ENCODE results near the gene IPO11.
"Not testable (repeated sequence)": the region's sequence is repeated elsewhere in the genome, so short reads cannot be mapped to it uniquely, and the experiment has no call there.

Gene IPO11

GRCh38 chr5:62547945-62548630, 135.5 kb downstream of the IPO11 start:
- H3K4me1 Mint-ChIP-seq (ENCODE audit: low read depth in 2 of 2), result no peaks in the 10 kb centered on the region
- peak overlapping the region in 1 of 2 donors; percentile 76 for H3K27ac Mint-ChIP-seq
- peaks cover 4% of the 10 kb centered on the region for H3K36me3 Mint-ChIP-seq (ENCODE audit: insufficient read depth)
- H3K27me3 Mint-ChIP-seq, result no peaks in the 10 kb centered on the region
- H3K9me3 Mint-ChIP-seq, result peaks cover 0 to 7% of the 10 kb centered on the region in 2 donors
- DNase-seq (no peak), ATAC-seq (replicated peaks) (no peak)
- no peak overlapping the region for H3K4me3 Mint-ChIP-seq

GRCh38 chr5:62550103-62550502, 137.5 kb downstream of the IPO11 start:
- Mint-ChIP-seq H3K4me3 (no peak overlapping the region), H3K27ac (peak overlapping the region in 1 of 2 donors; percentile 6), H3K4me1 (ENCODE audit: low read depth in 2 of 2) (no peaks in the 10 kb centered on the region), H3K9me3 (no peaks in the 10 kb centered on the region), H3K36me3 (ENCODE audit: insufficient read depth) (peaks cover 6% of the 10 kb centered on the region), H3K27me3 (no peaks in the 10 kb centered on the region)
- DNase-seq (no peak), ATAC-seq (replicated peaks) (no peak)

GRCh38 chr5:62555930-62556329, 143.4 kb downstream of the IPO11 start:
- no peak for ATAC-seq (replicated peaks)
- Mint-ChIP-seq H3K9me3 (no peaks in the 10 kb centered on the region), H3K27ac (no peak overlapping the region), H3K36me3 (ENCODE audit: insufficient read depth) (peaks cover 6% of the 10 kb centered on the region), H3K27me3 (no peaks in the 10 kb centered on the region), H3K4me3 (no peak overlapping the region), H3K4me1 (ENCODE audit: low read depth in 2 of 2) (no peaks in the 10 kb centered on the region)
- DNase-seq, result no peak

- Mint-ChIP-seq H3K36me3 (ENCODE audit: insufficient read depth) (peaks cover 6% of the 10 kb centered on the region), H3K4me3 (no peak overlapping the region), H3K9me3 (no peaks in the 10 kb centered on the region)
These were observed 146.4 kb downstream of the IPO11 start for GRCh38 chr5:62558941-62559340.

GRCh38 chr5:62560786-62561185, 148.2 kb downstream of the IPO11 start:
- Mint-ChIP-seq H3K4me1 (ENCODE audit: low read depth in 2 of 2) (peaks cover 0 to 2% of the 10 kb centered on the region in 2 donors), H3K4me3 (no peak overlapping the region), H3K27ac (no peak overlapping the region), H3K36me3 (ENCODE audit: insufficient read depth) (peaks cover 9% of the 10 kb centered on the region), H3K27me3 (no peaks in the 10 kb centered on the region), H3K9me3 (peaks cover 0 to 2% of the 10 kb centered on the region in 2 donors)
- no peak for DNase-seq
- ATAC-seq (replicated peaks), result no peak

More at GRCh38 chr5:62558941-62559340, 146.4 kb downstream of the IPO11 start:
- Mint-ChIP-seq H3K27ac (no peak overlapping the region), H3K4me1 (ENCODE audit: low read depth in 2 of 2) (no peaks in the 10 kb centered on the region), H3K27me3 (no peaks in the 10 kb centered on the region)
- ATAC-seq (replicated peaks) (no peak), DNase-seq (no peak)

- Mint-ChIP-seq H3K36me3 (ENCODE audit: insufficient read depth) (peaks cover 14% of the 10 kb centered on the region), H3K27me3 (no peaks in the 10 kb centered on the region), H3K27ac (no peak overlapping the region), H3K4me3 (no peak overlapping the region), H3K4me1 (ENCODE audit: low read depth in 2 of 2) (peaks cover 0 to 2% of the 10 kb centered on the region in 2 donors), H3K9me3 (peaks cover 0 to 3% of the 10 kb centered on the region in 2 donors)
- ATAC-seq (replicated peaks) (no peak), DNase-seq (no peak)
These were observed 149.3 kb downstream of the IPO11 start for GRCh38 chr5:62561896-62562295.

GRCh38 chr5:62562867-62563266, 150.3 kb downstream of the IPO11 start:
- H3K9me3 Mint-ChIP-seq, result peaks cover 0 to 3% of the 10 kb centered on the region in 2 donors
- H3K36me3 Mint-ChIP-seq (ENCODE audit: insufficient read depth), result peaks cover 17% of the 10 kb centered on the region
- no peaks in the 10 kb centered on the region for H3K27me3 Mint-ChIP-seq
- no peak for DNase-seq
- H3K27ac Mint-ChIP-seq, result no peak overlapping the region
- no peak overlapping the region for H3K4me3 Mint-ChIP-seq
- H3K4me1 Mint-ChIP-seq (ENCODE audit: low read depth in 2 of 2), result peaks cover 0 to 2% of the 10 kb centered on the region in 2 donors
- no peak for ATAC-seq (replicated peaks)

GRCh38 chr5:62564101-62564500, 151.5 kb downstream of the IPO11 start:
- Mint-ChIP-seq H3K4me1 (ENCODE audit: low read depth in 2 of 2) (peaks cover 4% of the 10 kb centered on the region in 2 donors), H3K9me3 (peaks cover 0 to 3% of the 10 kb centered on the region in 2 donors), H3K27ac (no peak overlapping the region), H3K4me3 (no peak overlapping the region), H3K36me3 (ENCODE audit: insufficient read depth) (peaks cover 17% of the 10 kb centered on the region), H3K27me3 (no peaks in the 10 kb centered on the region)
- DNase-seq (no peak), ATAC-seq (replicated peaks) (no peak)

GRCh38 chr5:62565740-62566139, 153.2 kb downstream of the IPO11 start:
- H3K27ac Mint-ChIP-seq, result not testable (repeated sequence)
- peaks cover 17% of the 10 kb centered on the region for H3K36me3 Mint-ChIP-seq (ENCODE audit: insufficient read depth)

GRCh38 chr5:62568143-62568542, 155.6 kb downstream of the IPO11 start:
- ATAC-seq (replicated peaks) (no peak), DNase-seq (no peak)
- Mint-ChIP-seq H3K9me3 (peaks cover 0 to 3% of the 10 kb centered on the region in 2 donors), H3K27ac (no peak overlapping the region), H3K4me3 (no peak overlapping the region), H3K4me1 (ENCODE audit: low read depth in 2 of 2) (peaks cover 7% of the 10 kb centered on the region in 2 donors), H3K27me3 (no peaks in the 10 kb centered on the region), H3K36me3 (ENCODE audit: insufficient read depth) (peaks cover 12% of the 10 kb centered on the region)

More at GRCh38 chr5:62565740-62566139, 153.2 kb downstream of the IPO11 start:
- H3K4me1 Mint-ChIP-seq (ENCODE audit: low read depth in 2 of 2); DNase-seq; ATAC-seq (replicated peaks); H3K27me3 Mint-ChIP-seq; H3K4me3 Mint-ChIP-seq; H3K9me3 Mint-ChIP-seq: not testable (repeated sequence)

- DNase-seq (no peak), ATAC-seq (replicated peaks) (no peak)
- Mint-ChIP-seq H3K9me3 (peaks cover 0 to 3% of the 10 kb centered on the region in 2 donors), H3K27ac (no peak overlapping the region), H3K4me3 (no peak overlapping the region), H3K4me1 (ENCODE audit: low read depth in 2 of 2) (peaks cover 7% of the 10 kb centered on the region in 2 donors), H3K36me3 (ENCODE audit: insufficient read depth) (peaks cover 12% of the 10 kb centered on the region), H3K27me3 (no peaks in the 10 kb centered on the region)
These were observed 156.4 kb downstream of the IPO11 start for GRCh38 chr5:62568800-62569432.

GRCh38 chr5:62569470-62569869, 156.9 kb downstream of the IPO11 start:
- no peak overlapping the region for H3K27ac Mint-ChIP-seq
- no peak for DNase-seq
- no peaks in the 10 kb centered on the region for H3K27me3 Mint-ChIP-seq
- H3K9me3 Mint-ChIP-seq, result peaks cover 0 to 3% of the 10 kb centered on the region in 2 donors
- no peak overlapping the region for H3K4me3 Mint-ChIP-seq
- ATAC-seq (replicated peaks), result no peak
- H3K4me1 Mint-ChIP-seq (ENCODE audit: low read depth in 2 of 2), result peaks cover 7 to 10% of the 10 kb centered on the region in 2 donors
- H3K36me3 Mint-ChIP-seq (ENCODE audit: insufficient read depth), result peaks cover 12% of the 10 kb centered on the region

- Mint-ChIP-seq H3K27ac (no peak overlapping the region), H3K4me3 (no peak overlapping the region), H3K9me3 (no peaks in the 10 kb centered on the region), H3K4me1 (ENCODE audit: low read depth in 2 of 2) (peaks cover 16 to 18% of the 10 kb centered on the region in 2 donors), H3K36me3 (ENCODE audit: insufficient read depth) (no peaks in the 10 kb centered on the region), H3K27me3 (no peaks in the 10 kb centered on the region)
- DNase-seq (no peak), ATAC-seq (replicated peaks) (no peak)
These were observed 160.5 kb downstream of the IPO11 start for GRCh38 chr5:62572918-62573514.

- no peak for DNase-seq
- no peak for ATAC-seq (replicated peaks)
These were observed 162.0 kb downstream of the IPO11 start for GRCh38 chr5:62574599-62574998.

More at GRCh38 chr5:62574599-62574998, 162.0 kb downstream of the IPO11 start:
- Mint-ChIP-seq H3K27me3 (no peaks in the 10 kb centered on the region), H3K27ac (peak overlapping the region in 1 of 2 donors; percentile 8), H3K9me3 (no peaks in the 10 kb centered on the region), H3K36me3 (ENCODE audit: insufficient read depth) (peaks cover 4% of the 10 kb centered on the region), H3K4me3 (no peak overlapping the region), H3K4me1 (ENCODE audit: low read depth in 2 of 2) (peaks cover 13 to 15% of the 10 kb centered on the region in 2 donors)
